AG04450 (cell line): ENCODE measurements around the gene C3orf52. TPM values are rescaled to one million over a fixed set of nuclear protein-coding genes. Genes with fewer than 3 reads are reported as not detected.

ENCODE experiments used
- CTCF ChIA-PET: fragments of 300-600, 350-600 bp; formaldehyde crosslinking; extraction: SDS; loops from one replicate; lab custom pipeline; 2022; ENCODE audit warnings: antibody characterized with exemption, inconsistent platforms; lab: Charles Lee
- POLR2A ChIA-PET: fragments of 350-600 bp; formaldehyde crosslinking; extraction: SDS; loops from one replicate; lab custom pipeline; 2021; ENCODE audit warnings: antibody characterized with exemption, inconsistent platforms; lab: Yijun Ruan, JAX
- DNase-seq: peaks from one replicate; pipeline ENCODE4 v3.0.0-alpha.2; 2011; ENCODE audit warnings: low read depth, low spot score
- H3K27ac ChIP-seq: one replicate; pipeline ENCODE4 v1.5.1; 2012; ENCODE audit warnings: low read depth, low read length, control low read depth
- H3K27me3 ChIP-seq: one replicate; pipeline ENCODE4 v1.6.0; 2012; ENCODE audit warnings: low read length; ENCODE audit not compliant: control insufficient read depth, insufficient read depth
- H3K4me3 ChIP-seq: 2 replicates; pipeline ENCODE4 v1.5.1; 2011; ENCODE audit warnings: mild to moderate bottlenecking, low read depth, low read length, control low read depth
- H3K9me3 ChIP-seq: 2 replicates; pipeline ENCODE4 v1.5.1; 2012; ENCODE audit warnings: low read length; ENCODE audit not compliant: control insufficient read depth, insufficient read depth
- CTCF ChIP-seq: IDR thresholded peaks from 2 replicates; pipeline ENCODE4 v1.5.1; 2011; ENCODE audit warnings: low read depth, low read length, control low read depth, inconsistent platforms
- polyA plus RNA-seq: library from polyadenylated mRNA; depleted of rRNA; stranded (reverse); fragments of >200 nt; gene quantifications from 2 replicates; pipeline ENCODE4 v1.2.3, GENCODE V29; 2011

The C3orf52 gene
- polyA plus RNA-seq, 1 experiment, result 7.0 TPM

DNA sequence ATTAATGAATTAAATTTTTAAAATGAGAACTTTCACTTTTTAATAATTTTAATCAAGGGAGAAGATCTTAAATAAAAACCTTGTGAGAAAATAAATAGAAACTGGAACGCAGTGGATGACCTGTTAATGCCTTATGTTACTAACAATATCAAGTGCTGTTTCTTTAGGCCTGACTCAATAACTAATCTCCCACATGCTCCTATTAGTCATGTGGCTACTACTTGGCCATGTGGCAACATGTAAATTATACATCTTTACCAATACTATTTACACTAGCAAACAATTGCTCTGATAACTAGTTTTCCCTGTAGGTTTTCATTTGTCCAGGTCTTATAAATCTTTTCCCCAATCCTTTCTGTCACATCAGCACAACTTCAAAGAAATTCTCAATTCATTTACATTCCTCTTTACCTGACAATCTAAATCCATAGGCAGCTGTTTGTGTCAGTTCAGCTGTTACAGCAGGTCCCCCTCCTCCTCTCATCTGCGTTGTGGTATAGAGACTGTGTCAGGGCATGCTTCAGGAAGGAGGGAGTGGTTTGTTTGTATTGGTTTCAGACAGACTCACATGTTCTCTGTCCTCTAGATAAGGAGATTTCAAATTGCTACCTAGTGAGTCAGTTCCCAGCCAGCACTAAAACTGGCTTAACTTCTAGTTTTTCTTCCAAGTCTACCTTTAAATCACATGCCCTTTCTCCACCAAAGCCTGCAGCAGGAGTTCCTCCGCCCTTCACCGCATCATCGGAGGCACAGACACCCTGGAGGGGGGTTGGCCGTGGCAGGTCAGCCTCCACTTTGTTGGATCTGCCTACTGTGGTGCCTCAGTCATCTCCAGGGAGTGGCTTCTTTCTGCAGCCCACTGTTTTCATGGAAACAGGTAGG is 11.3 kb upstream of the C3orf52 start:
- H3K27ac ChIP-seq, result peak overlapping the region; percentile 88
- TF ChIP-seq CTCF, result no peak
- H3K4me3 ChIP-seq, result peak overlapping the region; percentile 31
- CTCF ChIA-PET, result interaction anchor here (1.0 kb wide), 1 partner anchor 31 kb away, joined by 4 read pairs; no protein-coding TSS in a partner anchor
- DNase-seq, result peak; percentile 83
- no peaks in the 10 kb centered on the region for H3K27me3 ChIP-seq
- no peaks in the 10 kb centered on the region for H3K9me3 ChIP-seq
- POLR2A ChIA-PET, result no interaction called here

GRCh38 chr3:112078125-112079083 is 7.8 kb upstream of the C3orf52 start:
- CTCF ChIA-PET, result interaction anchor here (0.6 kb wide), 1 partner anchor 663 kb away, joined by 3 read pairs; no protein-coding TSS in a partner anchor
- no peak for TF ChIP-seq CTCF
- POLR2A ChIA-PET, result no interaction called here
- DNase-seq, result no peak
- H3K27ac ChIP-seq, result no peak overlapping the region
- H3K9me3 ChIP-seq, result no peaks in the 10 kb centered on the region
- no peak overlapping the region for H3K4me3 ChIP-seq
- no peaks in the 10 kb centered on the region for H3K27me3 ChIP-seq

DNA sequence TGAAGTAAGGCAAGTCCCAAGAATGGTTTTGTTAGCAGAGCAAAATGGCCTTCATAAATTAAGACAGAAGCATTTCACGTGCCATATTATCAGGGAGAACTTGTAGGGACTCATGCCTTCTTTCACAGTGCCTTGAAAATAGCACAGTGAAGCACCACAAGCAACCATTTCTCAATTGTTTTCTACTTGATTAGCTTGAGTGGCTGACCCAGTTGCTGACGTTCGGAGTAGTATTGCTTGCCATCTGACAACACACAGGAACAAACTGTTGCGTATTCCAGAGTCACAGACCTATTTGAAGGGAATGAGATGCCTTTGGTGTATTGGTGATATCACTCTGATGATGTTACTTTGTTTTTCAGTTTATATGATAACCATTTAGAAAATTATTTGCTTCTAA is 3.0 kb upstream of the C3orf52 start:
- Histone ChIP-seq H3K9me3 (peaks cover 2% of the 10 kb centered on the region; the same call in 1 of the 2 replicates), H3K4me3 (no peak overlapping the region), H3K27ac (no peak overlapping the region), H3K27me3 (no peaks in the 10 kb centered on the region)
- ChIA-PET POLR2A (no interaction called here), CTCF (no interaction called here)
- no peak for TF ChIP-seq CTCF
- no peak for DNase-seq

- H3K27ac ChIP-seq, result no peak overlapping the region
- no peaks in the 10 kb centered on the region for H3K27me3 ChIP-seq
- DNase-seq, result no peak
- ChIA-PET POLR2A (interaction anchor here (0.6 kb wide), 1 partner anchor 22 kb away, joined by 3 read pairs; no protein-coding TSS in a partner anchor), CTCF (no interaction called here)
- no peak overlapping the region for H3K4me3 ChIP-seq
- H3K9me3 ChIP-seq, result peaks cover 2% of the 10 kb centered on the region; the same call in 1 of the 2 replicates
- no peak for TF ChIP-seq CTCF
Observed at GRCh38 chr3:112084980-112085705, 1.0 kb upstream of the C3orf52 start.
